B cell (primary cell): ENCODE data around the gene CYTH4. TPM values are rescaled to one million over a fixed set of nuclear protein-coding genes. Genes with fewer than 3 reads are reported as not detected.

Source experiments
- ATAC-seq: fragments of 200-7000 bp; cut with Tn5 transposase; one replicate; pipeline ENCODE4 v1.10.0; 2021; ENCODE audit warnings: low read depth, mild to moderate bottlenecking, moderate number of reproducible peaks, moderate library complexity
- CTCF ChIA-PET: fragments of 350-600 bp; sonication (Branson Sonifier 250); formaldehyde crosslinking; loops from one replicate; lab custom pipeline; 2021; ENCODE audit warnings: antibody characterized with exemption, inconsistent platforms; lab: Charles Lee
- POLR2A ChIA-PET: fragments of 350-600 bp; sonication (Branson Sonifier 250); formaldehyde crosslinking; loops from one replicate; lab custom pipeline; 2021; ENCODE audit warnings: antibody characterized with exemption; lab: Charles Lee
- DNase-seq: peaks from one replicate; pipeline ENCODE4 v3.0.0; 2013
- H2AFZ ChIP-seq: 2 replicates; pipeline ENCODE4 v1.6.1; 2012; ENCODE audit warnings: mild to moderate bottlenecking, low read depth, low read length; ENCODE audit not compliant: insufficient read depth, poor library complexity, severe bottlenecking
- H3K27ac ChIP-seq, 2 donors: 1 replicate in 1 of 2; 2 replicates in 1 of 2; pipeline ENCODE4 v1.5.1; 2012 to 2013; ENCODE audit warnings: low read length in 2 of 2, mild to moderate bottlenecking in 2 of 2, moderate library complexity in 1 of 2
- H3K27me3 ChIP-seq, 4 experiments: fragments of 200-600 bp in 1 of 4; sonication (generic) in 1 of 4; replicated peaks in 1 of 4; 1 replicate in 2 of 4; 2 replicates in 2 of 4; pipeline versions ENCODE4 v1.6.1 to v1.7.0; 2013 to 2016; ENCODE audit warnings: low read length in 3 of 4, mild to moderate bottlenecking in 2 of 4, mixed read lengths in 1 of 4, moderate library complexity in 1 of 4; ENCODE audit not compliant: insufficient read depth in 4 of 4, control insufficient read depth in 3 of 4; ENCODE audit errors: control extremely low read depth in 1 of 4
- H3K36me3 ChIP-seq, 2 experiments: replicated peaks in 1 of 2; 1 replicate in 1 of 2; 2 replicates in 1 of 2; pipeline versions ENCODE4 v1.6.1 to v1.7.1; 2013; ENCODE audit warnings: low read length in 1 of 2; ENCODE audit not compliant: insufficient read depth in 2 of 2, control insufficient read depth in 1 of 2; ENCODE audit errors: control extremely low read depth in 1 of 2, extremely low read depth in 1 of 2
- H3K4me1 ChIP-seq, 2 donors: fragments of 200-600 bp in 1 of 2; sonication (generic) in 1 of 2; 1 replicate in 1 of 2; 2 replicates in 1 of 2; pipeline versions ENCODE4 v1.5.1 to v1.6.1; 2013 to 2017; ENCODE audit warnings: low read length in 2 of 2; ENCODE audit not compliant: control insufficient read depth in 2 of 2, insufficient read depth in 2 of 2
- H3K4me2 ChIP-seq: replicated peaks from 2 replicates; pipeline ENCODE3; 2012; ENCODE audit warnings: mild to moderate bottlenecking, low read depth, low read length; ENCODE audit not compliant: poor library complexity, severe bottlenecking
- H3K4me3 ChIP-seq, 5 experiments: fragments of 200-600 bp in 1 of 5; sonication (generic) in 1 of 5; 1 replicate in 3 of 5; 2 replicates in 2 of 5; pipeline versions ENCODE4 v1.5.1 to v1.7.0; 2011 to 2016; ENCODE audit warnings: low read length in 4 of 5, mild to moderate bottlenecking in 4 of 5, low read depth in 2 of 5, control low read depth in 1 of 5, moderate library complexity in 1 of 5; ENCODE audit not compliant: insufficient read depth in 1 of 5; ENCODE audit errors: control extremely low read depth in 1 of 5, extremely low read depth in 1 of 5
- H3K79me2 ChIP-seq: fragments of 200-600 bp; sonication (generic); one replicate; pipeline ENCODE4 v1.6.0; 2016; ENCODE audit warnings: low read length; ENCODE audit not compliant: control insufficient read depth, insufficient read depth
- H3K9ac ChIP-seq: fragments of 200-600 bp; sonication (generic); 2 replicates; pipeline ENCODE4 v1.6.1; 2017; ENCODE audit warnings: mild to moderate bottlenecking, low read length, moderate library complexity
- H3K9me3 ChIP-seq, 3 donors: one replicate each; pipeline versions ENCODE4 v1.6.1 to v1.7.1; 2013; ENCODE audit warnings: low read length in 2 of 3; ENCODE audit not compliant: control insufficient read depth in 2 of 3, insufficient read depth in 1 of 3; ENCODE audit errors: control extremely low read depth in 1 of 3
- H4K20me1 ChIP-seq: 2 replicates; pipeline ENCODE4 v1.6.0; 2012; ENCODE audit warnings: mild to moderate bottlenecking, low read length; ENCODE audit not compliant: insufficient read depth, control insufficient read depth, poor library complexity, severe bottlenecking
- H3K27ac Mint-ChIP-seq: one replicate; pipeline ENCODE4 v1.8.0; 2021; ENCODE audit warnings: mixed read lengths
- H3K27me3 Mint-ChIP-seq: one replicate; pipeline ENCODE4 v1.8.0; 2021; ENCODE audit warnings: mixed read lengths
- H3K4me1 Mint-ChIP-seq: one replicate; pipeline ENCODE4 v1.8.0; 2021; ENCODE audit warnings: mixed read lengths
- H3K4me3 Mint-ChIP-seq: one replicate; pipeline ENCODE4 v1.8.0; 2021; ENCODE audit warnings: mixed read lengths
- H3K9me3 Mint-ChIP-seq: one replicate; pipeline ENCODE4 v1.8.0; 2022; ENCODE audit warnings: mixed read lengths; ENCODE audit not compliant: insufficient read depth
- CTCF ChIP-seq: fragments of 200-600 bp; IDR thresholded peaks from one replicate; pipeline ENCODE4 v1.8.0; 2022; ENCODE audit warnings: antibody characterized with exemption, mild to moderate bottlenecking
- EZH2 ChIP-seq: IDR thresholded peaks from 2 replicates; pipeline ENCODE4 v1.6.1; 2012; ENCODE audit warnings: borderline replicate concordance, low read depth, mild to moderate bottlenecking, moderate library complexity, low read length; ENCODE audit not compliant: insufficient read depth, poor library complexity, severe bottlenecking
- WGBS: methylation state at CpG from one replicate; pipeline ENCODE4 v1.1.5; 2013; ENCODE audit warnings: missing lambda C conversion rate; ENCODE audit not compliant: insufficient coverage; 5-methylcytosine and 5-hydroxymethylcytosine counted together
- intact Hi-C: fragments of 100-400 bp; cut with micrococcal nuclease; formaldehyde crosslinking; loops from one replicate; pipeline ENCODE4 v1.10.0; 2022
- polyA plus RNA-seq: library from polyadenylated mRNA; depleted of rRNA; stranded (reverse); fragments of >200 nt; gene quantifications from 2 replicates; pipeline ENCODE4 v1.2.3, GENCODE V29; 2012
- total RNA-seq, 2 donors: library from RNA; stranded (reverse); fragments of 120-200 nt in 1 of 2; gene quantifications; 1 replicate in 1 of 2; 2 replicates in 1 of 2; pipeline versions ENCODE4 v1.2.3 to v1.2.4, GENCODE V29; 2013 to 2022

Gene CYTH4
- total and polyA plus RNA-seq, 2 donors (not counting 1 experiment from before 2014, with no cell fraction given): 98.0 to 154 TPM

- no peak overlapping the region for H3K4me3 Mint-ChIP-seq
- H3K4me1 Mint-ChIP-seq: peaks cover 10% of the 10 kb centered on the region
- CTCF ChIA-PET: no interaction called here
- no peak overlapping the region for H3K4me2 ChIP-seq
- WGBS: 70% methylated on average over 19 of the region's 24 CpGs
- ATAC-seq: no peak
- no peaks in the 10 kb centered on the region for H3K36me3 ChIP-seq
- no peaks in the 10 kb centered on the region for H4K20me1 ChIP-seq
- no peak overlapping the region for H3K4me3 ChIP-seq
- TF ChIP-seq CTCF: no peak
- TF ChIP-seq EZH2: no peak
- H3K27ac ChIP-seq: no peak overlapping the region
- H3K27me3 ChIP-seq: peaks cover 0 to 12% (median 5%) of the 10 kb centered on the region in 4 experiments
- H3K9ac ChIP-seq: no peak overlapping the region
- no peak for DNase-seq
- intact Hi-C loops: no loop called here
- no peaks in the 10 kb centered on the region for H3K79me2 ChIP-seq
- H3K9me3 Mint-ChIP-seq: no peaks in the 10 kb centered on the region
- H3K27me3 Mint-ChIP-seq: peaks cover 36% of the 10 kb centered on the region
- peaks cover 0 to under 1% of the 10 kb centered on the region in 2 donors for H3K4me1 ChIP-seq
- POLR2A ChIA-PET: no interaction called here
- H3K9me3 ChIP-seq: no peaks in the 10 kb centered on the region
- H2AFZ ChIP-seq: no peak overlapping the region
- no peak overlapping the region for H3K27ac Mint-ChIP-seq
Measured at GRCh38 chr22:37340331-37341262, 58.3 kb downstream of the CYTH4 start.

GRCh38 chr22:37342065-37342464 is 59.8 kb downstream of the CYTH4 start:
- H3K9me3 ChIP-seq: no peaks in the 10 kb centered on the region
- no peak overlapping the region for H3K4me2 ChIP-seq
- no peak overlapping the region for H3K27ac ChIP-seq
- ChIA-PET CTCF (no interaction called here), POLR2A (no interaction called here)
- WGBS: 86% methylated on average over 5 of the region's 6 CpGs
- H4K20me1 ChIP-seq: no peaks in the 10 kb centered on the region
- no peak for TF ChIP-seq EZH2
- no peak for TF ChIP-seq CTCF
- H2AFZ ChIP-seq: no peak overlapping the region
- DNase-seq: no peak
- H3K27me3 ChIP-seq: peaks cover 0 to 9% (median 1%) of the 10 kb centered on the region in 4 experiments
- no peaks in the 10 kb centered on the region for H3K9me3 Mint-ChIP-seq
- H3K9ac ChIP-seq: no peak overlapping the region
- H3K4me1 ChIP-seq: no peaks in the 10 kb centered on the region
- no peaks in the 10 kb centered on the region for H3K36me3 ChIP-seq
- H3K4me3 ChIP-seq: no peak overlapping the region
- H3K79me2 ChIP-seq: no peaks in the 10 kb centered on the region
- peaks cover 37% of the 10 kb centered on the region for H3K27me3 Mint-ChIP-seq
- peaks cover 5% of the 10 kb centered on the region for H3K4me1 Mint-ChIP-seq
- no peak overlapping the region for H3K27ac Mint-ChIP-seq
- no peak for ATAC-seq
- no peak overlapping the region for H3K4me3 Mint-ChIP-seq
- intact Hi-C loops: no loop called here
